ENCODE data around the gene CFTR.

CFTR gene

DNA sequence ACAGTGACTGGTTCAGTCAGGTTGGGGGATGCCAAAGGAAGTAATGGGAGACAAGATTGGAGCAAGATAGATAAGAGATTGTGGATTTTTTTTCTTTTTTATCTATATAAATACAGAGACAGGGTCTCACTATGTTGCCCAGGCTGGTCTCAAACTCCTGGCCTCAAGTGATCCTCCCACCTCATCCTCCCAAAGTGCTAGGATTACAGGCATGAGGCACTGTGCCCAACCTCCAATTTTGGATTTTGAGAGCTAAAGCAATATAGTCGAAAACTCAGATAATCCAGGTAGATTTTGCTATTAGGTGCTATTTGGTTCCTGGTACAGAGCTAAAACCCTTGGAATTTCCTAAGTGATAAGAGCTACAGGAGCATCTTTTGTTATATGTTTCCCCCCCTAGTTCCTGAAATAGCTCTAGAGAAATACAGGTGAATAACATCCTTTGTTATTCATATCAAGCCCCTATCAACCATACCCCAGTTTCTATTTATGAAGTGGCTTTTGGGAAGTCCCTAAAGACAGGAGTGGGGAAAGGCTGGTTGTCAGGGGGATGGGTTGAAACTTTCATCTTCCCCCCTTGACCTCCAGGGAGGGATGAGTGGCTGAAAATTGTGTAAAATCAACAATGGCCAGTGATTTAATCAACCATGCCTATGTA, 151.2 kb downstream of the CFTR start:
- TF ChIP-seq, protein P1, sequence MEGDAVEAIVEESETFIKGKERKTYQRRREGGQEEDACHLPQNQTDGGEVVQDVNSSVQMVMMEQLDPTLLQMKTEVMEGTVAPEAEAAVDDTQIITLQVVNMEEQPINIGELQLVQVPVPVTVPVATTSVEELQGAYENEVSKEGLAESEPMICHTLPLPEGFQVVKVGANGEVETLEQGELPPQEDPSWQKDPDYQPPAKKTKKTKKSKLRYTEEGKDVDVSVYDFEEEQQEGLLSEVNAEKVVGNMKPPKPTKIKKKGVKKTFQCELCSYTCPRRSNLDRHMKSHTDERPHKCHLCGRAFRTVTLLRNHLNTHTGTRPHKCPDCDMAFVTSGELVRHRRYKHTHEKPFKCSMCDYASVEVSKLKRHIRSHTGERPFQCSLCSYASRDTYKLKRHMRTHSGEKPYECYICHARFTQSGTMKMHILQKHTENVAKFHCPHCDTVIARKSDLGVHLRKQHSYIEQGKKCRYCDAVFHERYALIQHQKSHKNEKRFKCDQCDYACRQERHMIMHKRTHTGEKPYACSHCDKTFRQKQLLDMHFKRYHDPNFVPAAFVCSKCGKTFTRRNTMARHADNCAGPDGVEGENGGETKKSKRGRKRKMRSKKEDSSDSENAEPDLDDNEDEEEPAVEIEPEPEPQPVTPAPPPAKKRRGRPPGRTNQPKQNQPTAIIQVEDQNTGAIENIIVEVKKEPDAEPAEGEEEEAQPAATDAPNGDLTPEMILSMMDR (IDR thresholded peaks at IDR 0.05; ENCODE audit: control insufficient read depth, extremely low read depth, insufficient read depth), result no peak
- DNase-seq (ENCODE audit: low read depth), result no peak

DNA sequence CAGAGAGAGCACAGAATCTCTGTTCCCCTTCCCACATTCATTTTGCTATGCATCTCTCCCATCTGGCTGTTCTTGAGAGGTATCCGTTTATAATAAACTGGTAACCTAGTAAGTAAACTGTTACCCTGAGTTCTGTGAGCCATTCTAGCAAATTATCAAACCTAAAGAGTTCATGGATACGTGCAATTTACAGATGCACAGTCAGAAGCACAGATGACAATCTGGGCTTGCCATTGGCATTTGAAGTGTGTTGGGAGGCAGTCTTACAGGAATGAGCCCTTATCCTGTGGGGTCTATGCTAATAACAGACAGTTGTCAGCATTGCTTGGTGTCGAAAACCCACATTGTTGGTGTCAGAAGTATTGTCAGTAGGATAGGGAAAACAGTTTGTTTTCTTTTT, 151.8 kb downstream of the CFTR start:
- DNase-seq (ENCODE audit: low read depth), result no peak
- no peak overlapping the region for H3K4me3 ChIP-seq (ENCODE audit: low read depth, low read length)
- TF ChIP-seq, protein P1 (IDR thresholded peaks at IDR 0.05; ENCODE audit: control insufficient read depth, extremely low read depth, insufficient read depth), result no peak

More for the DNA sequence above, 151.2 kb downstream of the CFTR start:
- H3K4me3 ChIP-seq (ENCODE audit: low read depth, low read length), result no peak overlapping the region

DNA sequence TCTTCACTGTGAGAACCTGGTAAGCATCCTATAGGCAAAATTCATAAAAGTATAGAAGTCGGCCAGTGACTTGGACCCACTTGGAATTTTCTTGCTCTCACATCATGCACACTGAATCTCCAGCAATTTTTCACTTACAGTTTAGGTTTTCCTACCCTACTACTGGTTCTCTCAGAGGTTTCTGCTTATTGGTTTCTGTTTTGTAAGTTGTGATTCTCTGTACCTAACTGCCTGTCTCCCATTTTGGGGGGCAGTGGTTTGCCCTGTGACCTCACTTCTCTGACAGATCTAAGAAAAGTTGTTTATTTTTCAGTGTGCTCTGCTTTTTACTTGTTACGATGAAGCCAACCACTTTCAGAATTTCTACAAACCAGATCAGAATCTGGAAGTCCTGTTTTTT, 158.1 kb downstream of the CFTR start:
- H3K4me3 ChIP-seq (ENCODE audit: low read depth, low read length), result no peak overlapping the region
- DNase-seq (ENCODE audit: low read depth), result no peak
- TF ChIP-seq, protein P1 (IDR thresholded peaks at IDR 0.05; ENCODE audit: control insufficient read depth, extremely low read depth, insufficient read depth), result no peak

DNA sequence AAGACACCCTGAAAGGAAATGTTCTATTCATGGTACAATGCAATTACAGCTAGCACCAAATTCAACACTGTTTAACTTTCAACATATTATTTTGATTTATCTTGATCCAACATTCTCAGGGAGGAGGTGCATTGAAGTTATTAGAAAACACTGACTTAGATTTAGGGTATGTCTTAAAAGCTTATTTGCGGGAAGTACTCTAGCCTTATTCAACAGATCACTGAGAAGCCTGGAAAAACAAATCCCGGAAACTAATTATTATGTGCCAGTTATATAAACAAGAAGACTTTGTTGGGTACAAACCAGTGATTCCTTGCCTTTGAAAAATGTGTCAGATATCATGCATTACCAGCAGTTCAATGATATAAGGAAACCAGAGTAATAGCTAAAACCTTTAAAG, 160.1 kb downstream of the CFTR start:
- H3K4me3 ChIP-seq (ENCODE audit: low read depth, low read length), result no peak overlapping the region
- TF ChIP-seq, protein P1 (IDR thresholded peaks at IDR 0.05; ENCODE audit: control insufficient read depth, extremely low read depth, insufficient read depth), result no peak
- DNase-seq (ENCODE audit: low read depth), result no peak

DNA sequence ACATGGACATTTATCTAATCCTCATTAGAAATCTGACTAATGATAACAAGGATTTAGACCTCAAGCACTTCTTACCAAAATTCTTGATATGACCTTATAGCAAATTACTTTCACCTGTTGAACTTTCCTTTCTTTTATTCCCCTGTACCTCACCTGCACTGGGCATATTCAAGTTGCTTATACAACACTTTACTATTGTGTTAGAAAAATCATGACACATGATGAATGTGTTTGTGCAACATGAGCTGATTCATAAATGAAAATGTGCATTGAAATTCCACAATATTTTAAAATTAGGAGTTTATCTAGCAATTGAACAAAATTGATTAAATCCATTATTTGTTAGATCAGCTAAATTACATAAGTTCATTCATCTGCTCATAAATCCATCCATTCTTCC, 160.6 kb downstream of the CFTR start:
- H3K4me3 ChIP-seq (ENCODE audit: low read depth, low read length), result no peak overlapping the region
- TF ChIP-seq, protein P1 (IDR thresholded peaks at IDR 0.05; ENCODE audit: control insufficient read depth, extremely low read depth, insufficient read depth), result no peak
- DNase-seq (ENCODE audit: low read depth), result no peak

DNA sequence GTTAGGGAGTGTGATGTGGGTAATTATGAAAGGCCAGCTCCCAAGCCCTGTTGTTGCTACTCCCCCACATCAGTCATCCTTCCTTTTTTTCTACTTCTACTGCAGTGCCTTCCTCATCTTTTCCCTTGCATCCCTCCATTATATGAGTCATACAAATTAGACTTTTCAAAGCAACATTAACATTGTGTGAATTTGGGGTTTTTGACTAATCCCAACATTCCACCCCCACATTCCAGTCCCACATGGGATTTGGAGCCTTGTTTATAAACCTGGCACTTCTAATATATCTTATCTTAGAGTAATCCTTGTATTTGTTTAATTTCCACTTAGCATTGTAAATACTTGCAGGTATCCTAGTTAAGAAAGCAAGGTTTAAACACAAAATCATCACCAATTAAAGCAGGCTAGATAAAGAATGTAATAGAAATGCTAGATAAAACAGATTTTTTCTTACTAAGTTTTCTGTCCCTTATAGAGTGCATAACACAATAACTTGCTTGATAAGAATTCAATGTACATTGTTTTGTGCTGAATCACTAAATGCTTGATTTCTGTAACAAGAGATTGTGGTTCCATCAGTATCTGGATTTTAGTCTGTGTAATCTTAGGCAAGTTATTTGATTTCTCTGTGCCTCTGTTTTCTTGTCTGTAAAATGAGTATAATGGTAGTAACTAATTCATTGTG, 165.8 kb downstream of the CFTR start:
- no peak overlapping the region for H3K4me3 ChIP-seq (ENCODE audit: low read depth, low read length)
- TF ChIP-seq, protein P1 (IDR thresholded peaks at IDR 0.05; ENCODE audit: control insufficient read depth, extremely low read depth, insufficient read depth), result no peak
- no peak for DNase-seq (ENCODE audit: low read depth)
